HG03159 (cell line): ENCODE measurements around the gene JPT2.
"Not testable (repeated sequence)": the region's sequence is repeated elsewhere in the genome, so short reads cannot be mapped to it uniquely, and the experiment has no call there.

Experiments
- ATAC-seq: cut with Tn5 transposase; IDR thresholded peaks from one replicate; pipeline ENCODE4 v1.9.1; 2021; ENCODE audit warnings: mild to moderate bottlenecking, moderate library complexity; ENCODE audit not compliant: unreplicated experiment

Gene JPT2

GRCh38 chr16:1705688-1706385, 27.8 kb downstream of the JPT2 start, which contains the start of gene MAPK8IP3:
TSS of gene MAPK8IP3 (plus strand) at chr16:1706195. CDS start at chr16:1706340, 145 bp downstream.
- ATAC-seq = peak; percentile 87

- peak; percentile 18 for ATAC-seq
Observed at GRCh38 chr16:1706386-1707192, 28.5 kb downstream of the JPT2 start.

- no peak for ATAC-seq
Observed at GRCh38 chr16:1707193-1707790, 29.2 kb downstream of the JPT2 start.

- ATAC-seq = no peak
Observed at GRCh38 chr16:1708083-1708767, 30.1 kb downstream of the JPT2 start.

GRCh38 chr16:1708768-1709180, 30.7 kb downstream of the JPT2 start:
- no peak for ATAC-seq

GRCh38 chr16:1709356-1709755, 31.3 kb downstream of the JPT2 start:
- ATAC-seq = no peak

- ATAC-seq = no peak
Observed at GRCh38 chr16:1710811-1711507, 32.9 kb downstream of the JPT2 start.

- no peak for ATAC-seq
Observed at GRCh38 chr16:1712791-1713261, 34.7 kb downstream of the JPT2 start.

- no peak for ATAC-seq
Observed at GRCh38 chr16:1713331-1713730, 35.3 kb downstream of the JPT2 start.

GRCh38 chr16:1713933-1714332, 35.9 kb downstream of the JPT2 start:
- ATAC-seq = peak; percentile 70

- no peak for ATAC-seq
Observed at GRCh38 chr16:1715220-1715619, 37.1 kb downstream of the JPT2 start.

GRCh38 chr16:1718236-1718635, 40.2 kb downstream of the JPT2 start:
- not testable (repeated sequence) for ATAC-seq

GRCh38 chr16:1719559-1720229, 41.6 kb downstream of the JPT2 start:
- not testable (repeated sequence) for ATAC-seq

- no peak for ATAC-seq
Observed at GRCh38 chr16:1721372-1721771, 43.3 kb downstream of the JPT2 start.

- no peak for ATAC-seq
Observed at GRCh38 chr16:1723450-1724147, 45.5 kb downstream of the JPT2 start.

GRCh38 chr16:1724491-1724890, 46.4 kb downstream of the JPT2 start:
- ATAC-seq = no peak

GRCh38 chr16:1726661-1727502, 48.8 kb downstream of the JPT2 start:
- no peak for ATAC-seq
